Measurements from ENCODE around the gene POLR2M. TPM values are rescaled to one million over a fixed set of nuclear protein-coding genes. Genes with fewer than 3 reads are reported as not detected.

The POLR2M gene
- total and polyA plus RNA-seq, 2 donors (not counting 3 experiments of a cell fraction or from before 2014, with no cell fraction given), result 38.4 to 42.5 TPM

GRCh38 chr15:57686657-57687056, 19.9 kb upstream of the POLR2M start:
- H4K20me1 ChIP-seq (replicated peaks; ENCODE audit: control insufficient read depth, extremely low read depth, insufficient read depth, low read length), result no peaks in the 10 kb centered on the region
- H3K4me3 ChIP-seq (replicated peaks in 1 of 3; ENCODE audit: insufficient read depth in 1 of 3, low read depth in 1 of 3, low read length in 3 of 3), result no peak overlapping the region
- no peaks in the 10 kb centered on the region for H3K27me3 ChIP-seq (ENCODE audit: control insufficient read depth in 2 of 2, insufficient read depth in 2 of 2, low read length in 2 of 2)
- no peak for DNase-seq (ENCODE audit: low read depth, low spot score)
- H3K9ac ChIP-seq (replicated peaks; ENCODE audit: extremely low read depth, insufficient read depth, low read length), result no peak overlapping the region
- H2AFZ ChIP-seq (ENCODE audit: low read depth, low read length), result no peak overlapping the region
- H3K9me3 ChIP-seq (replicated peaks; ENCODE audit: control insufficient read depth, insufficient read depth, low read length), result no peaks in the 10 kb centered on the region
- no TSS peak for BruUV-seq (replicated peaks)
- intact Hi-C loops (cut with micrococcal nuclease) (no loop called here), dilution Hi-C loops (cut with MboI; ENCODE audit: extremely low pct_ligation_motif_present, low sequenced_read_pairs) (no loop called here)
- no peak for FAIRE-seq
- POLR2A ChIA-PET, result no interaction called here
- H3K79me2 ChIP-seq (ENCODE audit: control insufficient read depth, insufficient read depth, low read length), result no peaks in the 10 kb centered on the region
- CTCF ChIA-PET, result interaction anchor here (1.5 kb wide), 1 partner anchor 10 kb away, joined by 7 read pairs; no protein-coding TSS in a partner anchor
- no peak overlapping the region for H3K27ac ChIP-seq (ENCODE audit: insufficient read depth, low read depth, low read length)
- no peak overlapping the region for H3K4me2 ChIP-seq (ENCODE audit: insufficient read depth, low read length)
- H3K9me1 ChIP-seq (replicated peaks; ENCODE audit: control insufficient read depth, extremely low read depth, insufficient read depth, low read length), result no peaks in the 10 kb centered on the region
- peaks cover 0 to 2% of the 10 kb centered on the region in 2 experiments for H3K36me3 ChIP-seq (ENCODE audit: control insufficient read depth in 2 of 2, extremely low read depth in 1 of 2, insufficient read depth in 2 of 2, low read length in 2 of 2)
- no peak for TF ChIP-seq POLR2A (IDR thresholded peaks at IDR 0.05; ENCODE audit: low read depth, low read length)
- H3K4me1 ChIP-seq (ENCODE audit: control insufficient read depth, extremely low read depth, insufficient read depth, low read length), result no peaks in the 10 kb centered on the region

DNA sequence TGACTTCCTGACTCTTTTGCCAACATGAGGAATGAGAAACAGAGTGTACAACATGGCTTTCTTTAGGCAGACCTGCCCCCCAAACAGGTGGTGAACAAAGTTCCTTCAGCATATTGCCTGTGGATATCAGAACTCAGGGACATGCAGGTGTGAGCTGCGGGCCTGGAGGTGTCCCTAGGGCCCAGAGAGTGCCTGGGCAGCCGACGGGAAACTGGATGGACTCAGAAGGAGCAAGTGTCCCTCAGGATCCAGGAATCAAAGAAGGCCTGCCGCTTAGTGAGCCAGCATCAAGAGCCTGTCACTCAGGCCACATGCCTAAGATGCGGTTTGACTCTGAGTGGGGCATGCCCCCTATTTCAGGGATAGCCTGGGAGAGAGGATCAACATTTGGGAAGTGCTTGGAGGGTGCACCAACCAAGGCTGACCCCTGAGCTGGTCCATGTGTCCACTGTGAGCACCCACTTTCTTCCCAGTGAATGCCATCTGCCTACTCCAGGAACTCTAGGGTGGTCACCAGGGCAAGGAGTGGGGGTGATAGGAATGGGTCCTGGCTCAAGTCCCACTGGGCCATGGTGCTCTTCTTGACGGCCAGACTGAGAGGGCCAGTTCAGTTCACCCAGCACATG, 16.1 kb upstream of the POLR2M start:
- H3K27me3 ChIP-seq (ENCODE audit: control insufficient read depth in 2 of 2, insufficient read depth in 2 of 2, low read length in 2 of 2), result no peaks in the 10 kb centered on the region
- H3K9me3 ChIP-seq (replicated peaks; ENCODE audit: control insufficient read depth, insufficient read depth, low read length), result no peaks in the 10 kb centered on the region
- POLR2A ChIA-PET, result no interaction called here
- CTCF ChIA-PET, result no interaction called here
- no TSS peak for BruUV-seq (replicated peaks)
- TF ChIP-seq CTCF (IDR thresholded peaks at IDR 0.05; ENCODE audit: extremely low read depth in 1 of 2, insufficient read depth in 1 of 2, low read depth in 1 of 2, low read length in 2 of 2) (no peak), POLR2AphosphoS5 (IDR thresholded peaks at IDR 0.05; ENCODE audit: insufficient read depth, low read depth, low read length) (no peak), FOS (IDR thresholded peaks at IDR 0.05; ENCODE audit: borderline replicate concordance, insufficient read depth, low read length) (no peak), MYC (IDR thresholded peaks at IDR 0.05; ENCODE audit: low read depth, low read length) (no peak), POLR2A (IDR thresholded peaks at IDR 0.05; ENCODE audit: low read depth, low read length) (no peak)
- TF ChIP-seq, protein P1, sequence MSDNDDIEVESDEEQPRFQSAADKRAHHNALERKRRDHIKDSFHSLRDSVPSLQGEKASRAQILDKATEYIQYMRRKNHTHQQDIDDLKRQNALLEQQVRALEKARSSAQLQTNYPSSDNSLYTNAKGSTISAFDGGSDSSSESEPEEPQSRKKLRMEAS (IDR thresholded peaks at IDR 0.05; ENCODE audit: insufficient read depth, insufficient read length), result no peak
- no peaks in the 10 kb centered on the region for H3K79me2 ChIP-seq (ENCODE audit: control insufficient read depth, insufficient read depth, low read length)
- no peak for FAIRE-seq
- H3K4me3 ChIP-seq (replicated peaks in 1 of 3; ENCODE audit: insufficient read depth in 1 of 3, low read depth in 1 of 3, low read length in 3 of 3), result no peak overlapping the region
- H3K4me1 ChIP-seq (ENCODE audit: control insufficient read depth, extremely low read depth, insufficient read depth, low read length), result peaks cover 14% of the 10 kb centered on the region
- intact Hi-C loops (cut with micrococcal nuclease), result no loop called here
- no peak overlapping the region for H3K9ac ChIP-seq (replicated peaks; ENCODE audit: extremely low read depth, insufficient read depth, low read length)
- no peak overlapping the region for H3K27ac ChIP-seq (ENCODE audit: insufficient read depth, low read depth, low read length)
- dilution Hi-C loops (cut with MboI; ENCODE audit: extremely low pct_ligation_motif_present, low sequenced_read_pairs), result no loop called here
- H3K36me3 ChIP-seq (ENCODE audit: control insufficient read depth in 2 of 2, extremely low read depth in 1 of 2, insufficient read depth in 2 of 2, low read length in 2 of 2), result no peaks in the 10 kb centered on the region
- H3K4me2 ChIP-seq (ENCODE audit: insufficient read depth, low read length), result no peak overlapping the region
- no peak for DNase-seq (ENCODE audit: low read depth, low spot score)
- no peak overlapping the region for H2AFZ ChIP-seq (ENCODE audit: low read depth, low read length)
- no peaks in the 10 kb centered on the region for H3K9me1 ChIP-seq (replicated peaks; ENCODE audit: control insufficient read depth, extremely low read depth, insufficient read depth, low read length)
- no peaks in the 10 kb centered on the region for H4K20me1 ChIP-seq (replicated peaks; ENCODE audit: control insufficient read depth, extremely low read depth, insufficient read depth, low read length)
